ENCODE results near the gene PROK1.

The PROK1 gene

DNA sequence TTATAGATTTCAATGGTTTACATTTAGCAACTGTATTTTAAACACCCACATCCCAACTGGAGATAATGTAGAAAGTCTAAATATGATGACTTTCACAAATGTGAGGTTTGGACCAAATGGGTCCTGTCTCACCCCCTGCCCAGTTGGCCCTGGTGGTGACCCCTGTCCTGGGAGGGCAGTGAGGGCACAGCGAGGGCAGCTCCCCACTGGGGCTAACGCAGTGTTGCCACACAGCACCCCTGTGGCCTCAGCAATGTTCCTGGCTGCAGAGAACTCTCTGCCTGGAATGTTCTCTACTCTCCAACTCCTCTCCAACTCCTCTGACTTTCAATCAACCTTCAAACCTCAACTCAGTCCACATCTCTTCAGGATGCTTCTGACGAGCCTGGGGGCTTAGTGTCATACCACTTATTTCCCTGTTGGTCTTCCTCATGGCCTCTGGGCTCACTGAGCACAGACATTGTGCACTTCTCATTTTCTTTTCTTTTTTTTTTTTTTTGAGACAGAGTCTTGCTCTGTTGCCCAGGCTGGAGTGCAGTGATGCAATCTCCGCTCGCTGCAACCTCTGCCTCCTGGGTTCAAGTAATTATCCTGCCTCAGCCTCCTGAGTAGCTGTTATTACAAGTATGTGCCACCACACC is 42.2 kb downstream of the PROK1 start:
- no peaks in the 10 kb centered on the region for H3K27me3 ChIP-seq (ENCODE audit: insufficient read depth, low read depth, severe bottlenecking)
- DNase-seq = no peak
- no peaks in the 10 kb centered on the region for H3K36me3 ChIP-seq
- no peaks in the 10 kb centered on the region for H3K9me3 ChIP-seq (ENCODE audit: severe bottlenecking)
- H3K27ac ChIP-seq = no peak overlapping the region
- H3K4me3 ChIP-seq (ENCODE audit: low read depth, low read length) = no peak overlapping the region
- TF ChIP-seq, protein P1, sequence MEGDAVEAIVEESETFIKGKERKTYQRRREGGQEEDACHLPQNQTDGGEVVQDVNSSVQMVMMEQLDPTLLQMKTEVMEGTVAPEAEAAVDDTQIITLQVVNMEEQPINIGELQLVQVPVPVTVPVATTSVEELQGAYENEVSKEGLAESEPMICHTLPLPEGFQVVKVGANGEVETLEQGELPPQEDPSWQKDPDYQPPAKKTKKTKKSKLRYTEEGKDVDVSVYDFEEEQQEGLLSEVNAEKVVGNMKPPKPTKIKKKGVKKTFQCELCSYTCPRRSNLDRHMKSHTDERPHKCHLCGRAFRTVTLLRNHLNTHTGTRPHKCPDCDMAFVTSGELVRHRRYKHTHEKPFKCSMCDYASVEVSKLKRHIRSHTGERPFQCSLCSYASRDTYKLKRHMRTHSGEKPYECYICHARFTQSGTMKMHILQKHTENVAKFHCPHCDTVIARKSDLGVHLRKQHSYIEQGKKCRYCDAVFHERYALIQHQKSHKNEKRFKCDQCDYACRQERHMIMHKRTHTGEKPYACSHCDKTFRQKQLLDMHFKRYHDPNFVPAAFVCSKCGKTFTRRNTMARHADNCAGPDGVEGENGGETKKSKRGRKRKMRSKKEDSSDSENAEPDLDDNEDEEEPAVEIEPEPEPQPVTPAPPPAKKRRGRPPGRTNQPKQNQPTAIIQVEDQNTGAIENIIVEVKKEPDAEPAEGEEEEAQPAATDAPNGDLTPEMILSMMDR (IDR thresholded peaks at IDR 0.05; ENCODE audit: low read depth, low read length) = no peak

DNA sequence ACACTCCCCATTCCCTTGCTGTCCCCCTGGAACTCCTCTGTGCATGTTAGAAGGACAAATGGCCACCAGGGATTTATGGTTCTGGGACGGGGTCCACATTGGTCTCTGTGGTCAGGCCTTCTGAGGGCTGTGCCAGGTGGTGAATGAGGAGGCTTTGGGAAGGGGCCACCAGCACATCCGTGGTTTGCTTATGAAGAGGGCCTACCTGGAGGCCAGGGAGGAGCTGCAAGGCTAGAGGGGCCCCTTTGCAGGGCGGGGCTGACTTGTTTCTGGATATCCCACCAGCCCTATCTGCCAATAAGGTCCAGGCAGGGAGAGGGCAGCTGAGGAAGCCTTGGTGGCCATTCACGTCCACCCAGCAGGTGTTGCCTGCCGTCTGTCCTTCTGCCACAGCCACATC is 43.1 kb downstream of the PROK1 start:
- H3K4me3 ChIP-seq (ENCODE audit: low read depth, low read length) = no peak overlapping the region
- TF ChIP-seq, protein P1 (IDR thresholded peaks at IDR 0.05; ENCODE audit: low read depth, low read length) = no peak
- H3K27ac ChIP-seq = no peak overlapping the region
- DNase-seq = no peak
- no peaks in the 10 kb centered on the region for H3K27me3 ChIP-seq (ENCODE audit: insufficient read depth, low read depth, severe bottlenecking)
- H3K9me3 ChIP-seq (ENCODE audit: severe bottlenecking) = no peaks in the 10 kb centered on the region
- no peaks in the 10 kb centered on the region for H3K36me3 ChIP-seq

DNA sequence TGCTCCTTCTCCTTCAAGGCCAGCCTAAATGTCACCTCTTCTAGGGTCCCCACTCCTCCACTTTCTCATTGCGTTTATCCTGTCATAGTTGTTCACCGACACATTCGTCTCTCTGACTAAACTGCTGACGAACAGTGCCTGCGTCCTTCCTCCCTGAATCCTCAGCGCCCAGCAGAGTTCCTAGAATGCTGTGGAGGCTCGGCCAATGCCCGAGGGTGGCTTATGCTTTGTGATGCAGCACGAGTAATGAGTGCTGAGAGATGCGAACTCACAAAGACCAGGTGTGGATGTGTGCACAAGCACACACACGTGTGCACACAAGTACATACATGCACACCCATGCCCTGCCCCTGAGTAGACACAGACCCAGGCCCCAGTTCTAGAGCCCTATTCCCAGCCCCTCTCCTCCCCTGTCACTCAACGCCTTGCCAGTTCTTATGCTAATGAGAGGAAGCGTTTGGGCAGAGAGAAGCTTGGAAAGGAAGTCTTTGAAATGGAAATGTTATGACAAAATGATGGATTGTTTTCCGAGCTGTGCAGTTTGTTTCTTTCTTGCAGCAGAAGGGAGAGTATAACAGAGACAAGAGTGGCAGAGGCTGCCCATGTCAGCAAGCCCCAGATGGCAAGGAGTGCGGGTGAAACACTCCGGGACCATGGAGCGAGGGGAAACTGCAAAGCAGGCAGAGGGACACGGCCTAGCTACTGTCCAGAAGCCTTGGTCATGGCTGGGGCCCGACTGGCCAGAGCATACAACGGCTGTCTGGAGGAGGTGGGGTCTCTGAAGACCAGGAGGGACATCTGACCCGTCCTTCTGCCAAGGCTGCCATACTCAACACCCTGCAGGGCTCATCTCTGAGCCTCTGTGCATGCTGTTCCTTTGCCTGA is 43.8 kb downstream of the PROK1 start:
- Histone ChIP-seq H3K27ac (no peak overlapping the region), H3K9me3 (ENCODE audit: severe bottlenecking) (no peaks in the 10 kb centered on the region), H3K4me3 (ENCODE audit: low read depth, low read length) (no peak overlapping the region), H3K36me3 (no peaks in the 10 kb centered on the region), H3K27me3 (ENCODE audit: insufficient read depth, low read depth, severe bottlenecking) (no peaks in the 10 kb centered on the region)
- DNase-seq = no peak
- TF ChIP-seq, protein P1 (IDR thresholded peaks at IDR 0.05; ENCODE audit: low read depth, low read length) = no peak

DNA sequence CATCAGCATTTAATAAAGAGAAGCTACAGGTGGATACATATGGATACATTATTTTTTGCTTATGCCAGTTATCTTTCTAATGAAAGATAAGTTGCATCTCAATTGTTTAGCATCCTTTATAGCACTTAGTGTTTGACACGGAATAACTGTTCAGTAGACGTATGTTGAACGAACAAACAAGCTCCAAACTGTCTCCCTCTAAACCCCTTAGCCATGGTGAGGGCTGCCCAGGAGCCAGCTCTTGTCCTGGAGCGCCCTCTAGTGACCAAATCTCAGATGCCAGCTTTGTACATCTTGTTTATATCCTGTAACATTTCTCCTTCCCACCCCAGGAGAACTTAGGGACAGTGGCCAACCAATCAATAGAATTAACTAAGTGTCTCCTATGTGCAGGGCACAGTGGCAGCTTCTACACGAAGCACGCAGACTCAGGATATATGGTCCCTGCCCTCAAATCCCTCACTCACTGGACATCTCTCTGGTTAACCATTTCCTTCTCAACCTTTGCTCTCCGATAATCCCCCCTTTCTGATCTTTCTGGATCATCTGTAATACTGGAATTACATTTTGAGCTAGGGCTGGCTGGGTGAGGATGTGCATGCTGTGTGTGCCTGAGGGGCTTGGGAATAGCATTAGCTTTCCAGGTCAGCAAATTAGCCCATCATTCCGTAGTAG is 45.1 kb downstream of the PROK1 start:
- no peaks in the 10 kb centered on the region for H3K9me3 ChIP-seq (ENCODE audit: severe bottlenecking)
- no peaks in the 10 kb centered on the region for H3K27me3 ChIP-seq (ENCODE audit: insufficient read depth, low read depth, severe bottlenecking)
- TF ChIP-seq, protein P1 (IDR thresholded peaks at IDR 0.05; ENCODE audit: low read depth, low read length) = peak; percentile 86
- peak; percentile 87 for DNase-seq
- no peak overlapping the region for H3K27ac ChIP-seq
- H3K4me3 ChIP-seq (ENCODE audit: low read depth, low read length) = no peak overlapping the region
- H3K36me3 ChIP-seq = no peaks in the 10 kb centered on the region

DNA sequence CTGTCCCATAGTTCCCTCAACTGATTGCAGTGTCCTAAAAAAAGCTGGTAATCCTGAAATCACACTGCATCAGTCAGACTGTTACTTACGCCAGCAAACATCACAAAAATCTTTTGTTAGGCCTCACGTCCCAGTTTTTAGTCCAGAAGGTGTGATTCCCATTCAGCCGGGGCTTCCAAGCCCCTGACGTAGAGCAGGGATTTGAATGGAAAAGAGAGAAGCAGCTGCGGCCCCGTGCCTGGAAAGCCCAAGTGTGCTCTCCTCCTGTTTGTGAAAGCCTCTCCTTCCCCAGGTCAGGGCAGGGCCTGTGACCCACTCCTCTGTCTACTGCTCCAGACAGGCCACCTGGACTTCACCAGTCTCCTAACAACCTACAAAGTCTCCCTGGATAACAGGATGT is 47.3 kb downstream of the PROK1 start:
- Histone ChIP-seq H3K9me3 (ENCODE audit: severe bottlenecking) (no peaks in the 10 kb centered on the region), H3K4me3 (ENCODE audit: low read depth, low read length) (no peak overlapping the region), H3K36me3 (no peaks in the 10 kb centered on the region), H3K27me3 (ENCODE audit: insufficient read depth, low read depth, severe bottlenecking) (no peaks in the 10 kb centered on the region), H3K27ac (no peak overlapping the region)
- DNase-seq = no peak
- TF ChIP-seq, protein P1 (IDR thresholded peaks at IDR 0.05; ENCODE audit: low read depth, low read length) = no peak

All from WERI-Rb-1 (cell line).